GM12865 (cell line): ENCODE results near the gene MLN.
"Not testable (repeated sequence)": the region's sequence is repeated elsewhere in the genome, so short reads cannot be mapped to it uniquely, and the experiment has no call there.

Experiments used
- DNase-seq: peaks from one replicate; pipeline ENCODE4 v3.0.0; 2010; ENCODE audit warnings: low read depth
- H3K4me3 ChIP-seq: 2 replicates; pipeline ENCODE4 v1.5.1; 2011; ENCODE audit warnings: mild to moderate bottlenecking, low read depth, low read length, control low read depth
- CTCF ChIP-seq: IDR thresholded peaks from 2 replicates; pipeline ENCODE4 v1.5.1; 2011; ENCODE audit warnings: low read length, control low read depth, low read depth, inconsistent platforms; ENCODE audit not compliant: insufficient read depth; ENCODE audit errors: missing control alignments

Gene MLN

GRCh38 chr6:33836806-33837469 lies 33.1 kb upstream of the MLN start:
- TF ChIP-seq CTCF: no peak
- H3K4me3 ChIP-seq: no peak overlapping the region
- DNase-seq: no peak

- no peak for TF ChIP-seq CTCF
- no peak for DNase-seq
- H3K4me3 ChIP-seq: no peak overlapping the region
These were observed 30.9 kb upstream of the MLN start for GRCh38 chr6:33834401-33835392.

GRCh38 chr6:33833599-33833998 lies 29.8 kb upstream of the MLN start:
- H3K4me3 ChIP-seq: no peak overlapping the region
- no peak for TF ChIP-seq CTCF
- no peak for DNase-seq

GRCh38 chr6:33832831-33833230 lies 29.0 kb upstream of the MLN start:
- not testable (repeated sequence) for H3K4me3 ChIP-seq, DNase-seq

GRCh38 chr6:33831725-33832124 lies 27.9 kb upstream of the MLN start:
- not testable (repeated sequence) for H3K4me3 ChIP-seq, DNase-seq

- no peak for TF ChIP-seq CTCF
- DNase-seq: no peak
- no peak overlapping the region for H3K4me3 ChIP-seq
These were observed 26.9 kb upstream of the MLN start for GRCh38 chr6:33830635-33831240.

- no peak for DNase-seq
- no peak for TF ChIP-seq CTCF
- no peak overlapping the region for H3K4me3 ChIP-seq
These were observed 25.2 kb upstream of the MLN start for GRCh38 chr6:33828764-33829731.
